Activated CD4-positive, CD25-positive, alpha-beta regulatory T cell treated with anti-CD3 and anti-CD28 coated beads, Interleukin-2, amount 50 U/mL, for 16 hours (primary cell): ENCODE measurements around the gene NOP53.
"Not testable (repeated sequence)": the region's sequence is repeated elsewhere in the genome, so short reads cannot be mapped to it uniquely, and the experiment has no call there.

ENCODE experiments used
- DNase-seq: peaks from one replicate; pipeline ENCODE4 v3.0.0-alpha.2; 2020; ENCODE audit warnings: low read depth, low spot score

Gene NOP53

GRCh38 chr19:47718415-47719046 is 26.8 kb upstream of the NOP53 start:
- DNase-seq: not testable (repeated sequence)

DNA sequence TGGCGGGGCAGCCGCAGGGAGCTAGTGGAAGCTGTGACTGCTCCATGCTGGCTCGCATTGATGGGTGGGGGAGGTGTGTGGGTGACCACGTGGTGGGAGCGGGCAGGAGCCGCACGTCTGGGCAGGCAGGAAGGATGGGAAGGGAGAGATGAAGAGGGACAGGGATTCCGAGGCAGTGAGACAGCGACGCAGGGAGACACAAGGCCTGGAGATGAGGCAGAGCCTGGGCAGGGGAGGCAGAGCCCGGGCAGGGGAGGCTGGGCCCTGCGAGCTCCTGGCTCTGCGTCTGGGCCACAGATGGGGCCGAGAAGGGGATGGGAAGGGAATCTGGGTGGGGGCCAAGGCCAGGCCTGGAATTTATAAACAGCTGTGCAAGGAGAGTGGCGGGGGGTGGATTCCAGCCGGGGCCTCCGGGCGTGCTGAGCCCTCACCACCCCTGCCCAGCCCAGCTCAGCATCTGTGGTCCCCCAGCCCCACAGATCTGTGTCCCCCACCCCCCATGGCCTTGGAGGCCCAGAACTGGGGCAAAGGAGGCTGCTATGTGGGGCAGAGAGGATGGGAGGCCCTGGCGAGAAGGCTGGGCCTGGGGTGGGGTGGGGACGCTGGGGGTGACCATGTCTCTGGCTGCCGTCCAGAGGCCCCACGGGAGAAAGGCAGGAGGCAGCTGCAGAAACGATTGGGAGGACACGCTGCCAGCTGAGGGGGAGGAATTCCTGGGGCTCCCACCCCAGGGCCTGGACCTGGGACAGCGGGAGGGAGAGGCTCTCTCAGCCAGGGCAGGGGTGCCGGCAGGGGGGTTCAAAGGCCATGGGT is 26.1 kb upstream of the NOP53 start:
- DNase-seq: no peak

GRCh38 chr19:47720669-47721422 is 24.5 kb upstream of the NOP53 start:
- DNase-seq: no peak

- no peak for DNase-seq
Measured at GRCh38 chr19:47723581-47723940, 21.8 kb upstream of the NOP53 start.

DNA sequence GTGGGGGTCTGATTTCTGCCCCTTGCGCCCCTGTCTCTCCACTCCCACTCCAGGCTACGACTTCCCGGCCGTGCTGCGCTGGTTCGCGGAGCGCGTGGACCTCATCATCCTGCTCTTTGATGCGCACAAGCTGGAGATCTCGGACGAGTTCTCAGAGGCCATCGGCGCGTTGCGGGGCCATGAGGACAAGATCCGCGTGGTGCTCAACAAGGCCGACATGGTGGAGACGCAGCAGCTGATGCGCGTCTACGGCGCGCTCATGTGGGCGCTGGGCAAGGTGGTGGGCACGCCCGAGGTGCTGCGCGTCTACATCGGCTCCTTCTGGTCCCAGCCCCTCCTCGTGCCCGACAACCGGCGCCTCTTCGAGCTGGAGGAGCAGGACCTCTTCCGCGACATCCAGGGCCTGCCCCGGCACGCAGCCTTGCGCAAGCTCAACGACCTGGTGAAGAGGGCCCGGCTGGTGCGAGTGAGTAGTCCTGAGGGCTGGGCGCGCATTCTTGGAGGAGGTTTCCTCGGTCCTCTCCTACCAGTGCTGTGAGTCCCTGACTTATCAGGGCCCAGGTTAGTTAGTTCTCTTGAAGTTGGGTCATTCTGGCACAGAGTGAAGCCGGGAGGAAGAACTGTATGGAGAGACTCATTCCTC is 19.5 kb upstream of the NOP53 start:
- no peak for DNase-seq

GRCh38 chr19:47726467-47726866 is 18.9 kb upstream of the NOP53 start:
- no peak for DNase-seq

DNA sequence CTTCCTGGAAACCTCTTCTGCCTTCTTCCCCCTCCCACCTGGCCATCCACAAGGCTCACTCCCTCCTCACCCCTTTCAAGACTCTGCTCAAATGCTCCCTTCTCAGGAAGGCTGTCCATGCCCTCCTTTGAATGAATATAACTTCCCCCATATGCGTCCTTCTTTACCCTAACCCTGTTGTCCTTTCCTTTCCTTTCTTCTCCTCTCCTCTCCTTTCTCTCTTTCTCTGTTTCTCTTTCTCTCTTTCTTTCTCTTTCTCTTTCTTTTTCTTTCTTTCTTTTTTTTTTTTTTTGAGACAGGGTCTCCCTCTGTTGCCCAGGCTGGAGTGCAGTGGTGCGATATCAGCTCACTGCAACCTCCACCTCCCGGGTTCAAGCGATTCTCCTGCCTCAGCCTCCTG is 17.1 kb upstream of the NOP53 start:
- not testable (repeated sequence) for DNase-seq

- DNase-seq: no peak
Measured at GRCh38 chr19:47729468-47729798, 15.9 kb upstream of the NOP53 start.

- DNase-seq: no peak
Measured at GRCh38 chr19:47729799-47730520, 15.4 kb upstream of the NOP53 start.

DNA sequence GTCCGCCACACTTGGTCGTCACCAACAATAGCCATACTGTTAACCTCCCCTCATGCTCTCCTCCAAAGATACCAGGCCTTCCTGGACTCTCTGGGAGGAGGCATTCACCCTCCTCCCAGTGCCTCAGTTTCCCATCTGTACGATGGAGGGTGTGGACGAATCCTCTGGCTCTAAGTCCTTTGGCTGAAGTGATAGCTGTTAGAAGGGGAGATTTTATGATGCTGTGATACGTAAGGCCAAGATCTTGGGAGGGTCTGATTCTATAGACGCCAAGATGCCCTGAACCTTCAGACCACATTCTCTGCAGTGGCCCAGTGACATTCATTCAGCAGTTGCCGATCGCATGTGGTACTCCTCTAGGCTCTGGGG is 14.8 kb upstream of the NOP53 start:
- DNase-seq: no peak

GRCh38 chr19:47730910-47731309 is 14.4 kb upstream of the NOP53 start:
- no peak for DNase-seq

DNA sequence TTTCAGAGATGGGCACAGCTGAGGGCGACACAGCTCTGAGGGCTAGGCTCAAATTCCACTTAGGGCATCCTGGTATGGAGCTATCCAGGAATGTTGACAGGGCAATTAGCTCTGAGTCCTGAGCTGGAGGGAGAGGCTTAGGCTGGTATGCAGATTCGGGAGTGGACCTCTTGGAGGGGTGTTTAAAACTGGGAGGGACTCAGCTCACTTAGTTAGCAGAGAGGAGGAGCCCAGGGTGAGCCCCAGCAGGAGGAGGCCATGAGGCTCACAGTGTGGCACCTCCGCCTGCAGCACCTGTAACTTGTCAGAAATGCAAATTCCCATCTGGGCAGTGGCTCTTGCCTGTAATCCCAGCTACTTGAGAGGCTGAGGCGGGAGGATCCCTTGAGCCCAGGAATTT is 10.2 kb upstream of the NOP53 start:
- DNase-seq: no peak

- no peak for DNase-seq
Measured at GRCh38 chr19:47740866-47741519, 4.4 kb upstream of the NOP53 start.

GRCh38 chr19:47741544-47742140 is 3.7 kb upstream of the NOP53 start:
- no peak for DNase-seq

- no peak for DNase-seq
Measured at GRCh38 chr19:47742634-47743033, 2.7 kb upstream of the NOP53 start.

DNA sequence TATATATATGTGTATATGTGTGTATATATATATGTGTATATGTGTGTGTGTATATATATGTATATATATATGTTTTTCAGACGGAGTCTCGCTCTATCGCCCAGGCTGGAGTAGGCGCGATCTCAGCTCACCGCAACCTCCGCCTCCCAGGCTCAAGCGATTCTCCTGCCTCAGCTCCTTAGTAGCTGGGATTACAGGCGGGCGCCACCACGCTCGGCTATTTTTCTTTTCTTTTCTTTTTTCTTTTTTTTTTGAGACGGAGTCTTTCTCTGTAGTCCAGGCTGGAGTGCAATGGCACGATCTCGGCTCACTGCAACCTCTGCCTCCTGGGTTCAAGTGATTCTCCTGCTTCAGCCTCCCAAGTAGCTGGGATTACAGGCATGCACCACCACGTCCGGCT is 783 bp downstream of the NOP53 start:
- not testable (repeated sequence) for DNase-seq

GRCh38 chr19:47749326-47749725 is 4.0 kb downstream of the NOP53 start:
- no peak for DNase-seq

GRCh38 chr19:47750752-47751151 is 5.4 kb downstream of the NOP53 start:
- no peak for DNase-seq

DNA sequence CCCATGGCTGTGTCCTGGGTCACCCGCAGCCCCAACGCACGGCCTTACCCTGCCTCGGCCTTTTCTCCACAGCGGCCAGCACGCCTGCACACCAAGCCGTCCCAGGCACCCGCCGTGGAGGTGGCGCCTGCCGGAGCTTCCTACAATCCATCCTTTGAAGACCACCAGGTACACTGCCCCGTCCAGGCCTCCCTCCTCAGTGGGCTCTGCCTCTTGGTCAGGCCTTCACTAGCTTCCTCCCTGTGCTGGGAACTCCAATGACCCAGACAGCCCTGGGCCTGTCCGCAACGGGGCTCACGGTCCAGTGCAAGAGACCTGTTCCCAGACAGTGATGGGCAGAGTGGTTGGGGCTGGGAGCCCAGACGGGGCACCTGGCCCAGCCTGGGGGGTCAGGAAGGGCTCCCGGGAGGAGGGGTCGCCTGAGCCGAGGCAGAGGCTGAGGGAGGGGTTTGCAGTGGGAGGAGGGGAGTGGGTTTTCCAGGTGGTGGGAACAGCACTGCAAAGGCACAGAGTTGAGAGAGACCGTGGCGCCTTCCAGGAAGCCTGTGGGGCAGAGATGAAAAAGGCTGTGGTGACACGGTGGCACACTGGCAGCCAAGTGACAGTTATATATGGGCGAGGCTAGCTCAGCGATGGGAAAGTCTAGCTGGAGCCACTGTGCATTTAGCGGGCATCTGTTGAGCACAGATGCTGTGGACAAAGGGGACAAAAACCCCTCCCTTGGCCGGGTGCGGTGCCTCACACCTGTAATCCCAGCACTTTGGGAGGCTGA is 7.3 kb downstream of the NOP53 start:
- DNase-seq: no peak
